BJ (cell line): ENCODE results near the gene GPATCH1. TPM values are rescaled to one million over a fixed set of nuclear protein-coding genes. Genes with fewer than 3 reads are reported as not detected.
A peak's percentile ranks its signal among the peaks of the same experiment; 100 is the strongest.

Source experiments
- CTCF ChIA-PET: fragments of 350-600 bp; formaldehyde crosslinking; extraction: SDS; loops from one replicate; lab custom pipeline; 2021; ENCODE audit warnings: antibody characterized with exemption, inconsistent platforms; lab: Yijun Ruan, JAX
- POLR2A ChIA-PET: fragments of 300-600 bp; sonication (Branson Sonifier 250); formaldehyde crosslinking; extraction: SDS; loops from one replicate; lab custom pipeline; 2021; ENCODE audit warnings: antibody characterized with exemption; lab: Charles Lee
- DNase-seq: peaks from one replicate; pipeline ENCODE4 v3.0.0-alpha.2; 2011; ENCODE audit warnings: low read depth
- H3K27me3 ChIP-seq: 2 replicates; pipeline ENCODE4 v1.6.0; 2011; ENCODE audit warnings: low read length; ENCODE audit not compliant: control insufficient read depth, insufficient read depth
- H3K36me3 ChIP-seq: 2 replicates; pipeline ENCODE4 v1.5.1; 2011; ENCODE audit warnings: low read length; ENCODE audit not compliant: control insufficient read depth, insufficient read depth
- H3K4me3 ChIP-seq: 2 replicates; pipeline ENCODE4 v1.5.1; 2011; ENCODE audit warnings: low read depth, mild to moderate bottlenecking, control low read depth, low read length
- CTCF ChIP-seq: IDR thresholded peaks from 2 replicates; pipeline ENCODE4 v1.5.1; 2011; ENCODE audit warnings: low read depth, mild to moderate bottlenecking, control low read depth, inconsistent platforms, low read length, moderate library complexity; ENCODE audit not compliant: insufficient read depth
- polyA plus RNA-seq: library from polyadenylated mRNA; depleted of rRNA; stranded (reverse); fragments of >200 nt; gene quantifications from 2 replicates; pipeline ENCODE4 v1.2.3, GENCODE V29; 2011

GPATCH1 gene
- polyA plus RNA-seq, 1 experiment: 8.7 TPM

DNA sequence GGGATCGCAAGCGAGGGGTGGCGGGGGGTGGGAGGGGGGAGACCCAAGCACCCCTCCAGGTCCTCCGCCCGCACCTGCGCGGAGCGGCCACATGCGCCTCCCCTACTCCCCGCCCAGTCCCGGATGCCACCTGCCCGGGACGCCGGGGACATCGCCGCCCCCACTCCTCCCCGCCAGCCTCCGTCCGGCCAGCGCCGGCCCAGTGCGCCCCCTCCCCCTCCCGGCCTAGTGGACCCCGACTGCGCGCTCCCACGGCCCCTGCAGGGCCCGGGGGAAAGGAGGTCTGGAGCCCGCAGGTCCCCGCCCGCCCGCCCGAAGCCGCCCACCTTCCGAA lies 16.6 kb upstream of the GPATCH1 start:
- no peak for DNase-seq
- CTCF ChIA-PET: interaction anchor here (1.3 to 2.3 kb wide), 2 partner anchors 14 to 88 kb away, joined by 4 to 6 read pairs; no protein-coding TSS in a partner anchor
- no peak for TF ChIP-seq CTCF
- no peaks in the 10 kb centered on the region for H3K36me3 ChIP-seq
- no peaks in the 10 kb centered on the region for H3K27me3 ChIP-seq
- H3K4me3 ChIP-seq: peak overlapping the region; percentile 73
- POLR2A ChIA-PET: no interaction called here

DNA sequence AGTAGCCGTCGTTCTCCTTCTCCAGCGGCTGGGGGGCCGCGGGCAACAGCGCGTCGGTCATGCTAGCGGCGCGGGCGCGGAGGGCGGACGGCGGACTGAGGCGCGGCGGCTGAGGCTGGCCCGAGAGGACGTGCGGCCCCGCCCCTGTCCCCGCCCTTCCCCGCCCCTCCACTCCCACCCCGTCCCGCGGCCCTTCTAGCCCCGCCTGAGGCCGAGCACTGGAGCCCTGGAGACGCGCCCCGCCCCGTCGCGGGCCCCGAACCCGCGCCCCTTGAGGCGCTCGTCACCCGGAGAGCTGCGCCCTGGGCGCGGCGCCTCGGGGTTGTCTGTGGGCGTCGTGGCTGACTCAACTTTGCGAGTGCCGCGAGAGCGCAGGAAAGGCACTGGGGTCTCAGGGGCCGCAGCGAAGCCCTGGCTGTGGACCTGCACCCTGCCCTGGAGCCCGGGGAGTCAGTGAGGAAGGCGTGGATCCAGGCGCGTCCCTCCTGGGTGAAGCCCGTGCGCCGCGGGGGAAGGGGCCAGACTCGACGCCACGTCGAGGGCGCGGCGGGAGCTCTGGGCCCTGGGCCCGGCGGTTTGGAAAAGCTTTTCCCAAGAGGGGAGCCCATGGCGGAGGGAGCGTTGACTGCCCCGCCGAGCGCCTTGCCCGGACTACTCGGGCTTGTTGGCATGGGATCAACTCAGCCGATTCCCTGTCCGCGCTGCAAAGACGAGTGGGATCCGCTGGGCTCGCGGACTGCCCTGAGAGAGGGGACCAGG lies 16.0 kb upstream of the GPATCH1 start, which contains the start of gene RHPN2:
RHPN2 (minus strand) TSS at position 97 of the 759 bp plus-strand sequence; CDS start at position 61, 36 bp downstream.
- Histone ChIP-seq H3K36me3 (no peaks in the 10 kb centered on the region), H3K27me3 (no peaks in the 10 kb centered on the region), H3K4me3 (peak within 1 kb of the TSS; percentile 73)
- POLR2A ChIA-PET: no interaction called here
- no peak for TF ChIP-seq CTCF
- CTCF ChIA-PET: interaction anchor here (1.3 kb wide), 1 partner anchor 13 kb away, joined by 4 read pairs; no protein-coding TSS in a partner anchor
- no peak for DNase-seq

GRCh38 chr19:33066543-33066942 lies 14.4 kb upstream of the GPATCH1 start:
- no peaks in the 10 kb centered on the region for H3K36me3 ChIP-seq
- CTCF ChIA-PET: no interaction called here
- POLR2A ChIA-PET: no interaction called here
- DNase-seq: no peak
- H3K27me3 ChIP-seq: no peaks in the 10 kb centered on the region
- no peak for TF ChIP-seq CTCF
- H3K4me3 ChIP-seq: no peak overlapping the region

GRCh38 chr19:33067121-33067520 lies 13.9 kb upstream of the GPATCH1 start:
- no peak for TF ChIP-seq CTCF
- CTCF ChIA-PET: no interaction called here
- POLR2A ChIA-PET: no interaction called here
- H3K4me3 ChIP-seq: no peak overlapping the region
- no peaks in the 10 kb centered on the region for H3K36me3 ChIP-seq
- DNase-seq: no peak
- H3K27me3 ChIP-seq: no peaks in the 10 kb centered on the region

DNA sequence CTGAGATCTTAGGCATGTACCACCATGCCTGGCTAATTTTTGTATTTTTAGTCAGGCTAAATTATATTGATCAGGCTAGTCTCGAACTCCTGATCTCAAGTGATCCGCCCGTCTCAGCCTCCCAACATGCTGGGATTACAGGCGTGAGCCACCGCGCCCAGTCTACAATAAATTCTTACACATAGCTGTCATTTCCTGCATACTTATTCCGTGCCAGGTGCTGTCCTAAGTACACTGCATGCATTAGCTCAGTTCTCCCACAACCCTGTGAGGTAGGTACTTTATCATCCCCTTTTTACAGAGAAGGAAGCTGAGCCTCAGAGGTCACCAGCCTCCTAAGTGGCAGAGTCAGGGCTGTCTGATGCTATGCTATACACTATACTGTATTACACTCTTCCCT lies 9.1 kb upstream of the GPATCH1 start:
- CTCF ChIA-PET: interaction anchor here (0.5 kb wide), 1 partner anchor 15 kb away, joined by 3 read pairs; no protein-coding TSS in a partner anchor

More for the DNA sequence above, 9.1 kb upstream of the GPATCH1 start:
- no peak for TF ChIP-seq CTCF
- H3K27me3 ChIP-seq: no peaks in the 10 kb centered on the region
- DNase-seq: no peak
- POLR2A ChIA-PET: no interaction called here
- H3K36me3 ChIP-seq: no peaks in the 10 kb centered on the region
- H3K4me3 ChIP-seq: no peak overlapping the region
